OCI-LY3 (cell line): ENCODE data around the gene SERPINB12.

Source experiments
- CTCF ChIP-seq: fragments of 200-600, 300-600 bp; sonication (generic); IDR thresholded peaks from 2 replicates; pipeline ENCODE4 v1.5.1; 2014; ENCODE audit warnings: antibody characterized with exemption, low read length, low read depth
- EZH2phosphoT487 ChIP-seq: fragments of 200-600 bp; shearing (Covaris generic); IDR thresholded peaks from 2 replicates; pipeline ENCODE4 v1.6.1; 2018; ENCODE audit warnings: antibody characterized with exemption, mixed run types, low read depth

DNA sequence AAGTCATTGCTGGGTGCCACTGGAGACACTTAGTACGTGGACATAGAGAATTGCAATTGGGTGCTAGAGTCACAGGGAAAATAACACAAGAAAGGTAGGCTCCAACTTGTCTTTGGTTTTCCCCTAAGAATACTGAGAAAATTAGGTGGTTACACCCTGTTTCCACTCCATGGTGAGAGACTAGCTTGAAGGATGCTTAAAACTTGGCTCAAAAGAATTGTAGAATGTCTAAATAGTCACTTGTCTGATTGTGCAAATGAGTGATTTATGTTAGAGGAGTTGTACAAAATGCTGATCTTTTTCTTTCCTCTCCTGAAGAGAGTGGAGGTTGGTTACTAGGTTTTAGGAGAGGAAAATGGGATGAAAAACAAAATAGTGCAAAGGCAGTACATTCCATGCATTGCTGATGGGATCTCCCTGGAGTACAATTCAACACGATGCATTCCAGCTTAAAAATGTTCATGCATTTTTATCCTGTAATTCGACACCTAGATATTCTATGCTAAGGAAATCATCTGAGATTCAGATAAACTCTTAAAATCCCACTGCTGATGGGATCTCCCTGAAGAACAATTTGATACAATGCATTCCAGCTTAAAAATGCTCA lies 2.2 kb upstream of the SERPINB12 start:
- TF ChIP-seq CTCF (no peak), EZH2phosphoT487 (no peak)
